Measurements from ENCODE around the gene HEATR1. TPM values are rescaled to one million over a fixed set of nuclear protein-coding genes. Genes with fewer than 3 reads are reported as not detected.
A peak's percentile ranks its signal among the peaks of the same experiment; 100 is the strongest.

Gene HEATR1
- total RNA-seq, 2 donors from 2014 or later: 51.8 to 65.4 TPM

DNA sequence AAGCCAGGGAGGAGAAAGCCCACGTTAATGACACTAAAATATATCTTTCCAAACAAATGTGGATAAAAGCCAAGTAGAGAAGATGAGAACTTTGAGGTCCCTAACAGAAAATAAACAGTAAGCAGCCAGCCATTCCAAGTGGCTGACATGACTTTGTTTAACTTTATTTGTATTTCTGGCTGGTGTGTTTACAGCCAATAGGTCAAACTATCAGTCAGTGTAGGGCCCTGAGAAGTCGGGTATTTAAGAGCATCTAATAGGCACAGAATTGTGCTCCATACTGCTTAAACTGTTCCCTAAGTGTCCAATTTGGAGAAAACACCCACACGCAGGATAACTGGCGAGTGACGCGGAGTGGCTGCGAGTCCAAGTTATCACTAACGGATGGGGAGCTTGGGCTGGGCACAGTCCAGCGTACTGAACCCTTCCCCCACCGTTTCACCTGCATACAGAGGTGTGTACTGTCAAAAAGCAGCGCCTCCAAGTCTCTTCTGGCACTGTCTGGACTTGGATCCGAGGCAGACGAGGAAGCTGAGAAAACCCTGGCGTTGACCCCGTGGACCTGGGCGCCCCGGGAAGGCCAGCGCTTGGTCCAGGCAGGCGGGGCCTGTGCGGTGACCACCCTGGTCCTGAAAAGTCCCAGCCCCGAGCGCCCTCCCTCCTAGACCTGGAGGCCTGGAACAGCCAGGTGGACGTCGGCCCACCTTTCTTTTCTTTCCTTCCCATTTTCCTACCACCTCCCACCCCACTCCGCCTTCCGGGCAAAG is 81.2 kb downstream of the HEATR1 start:
- H3K4me1 ChIP-seq (ENCODE audit: control insufficient read depth, insufficient read depth, low read length): no peaks in the 10 kb centered on the region
- peak; percentile 73 for DNase-seq
- no peak overlapping the region for H3K27ac Mint-ChIP-seq
- peaks cover 18% of the 10 kb centered on the region for H3K27me3 ChIP-seq (ENCODE audit: control insufficient read depth, insufficient read depth, low read length, poor library complexity, severe bottlenecking)
- no peaks in the 10 kb centered on the region for H3K9me3 Mint-ChIP-seq
- H3K36me3 ChIP-seq (ENCODE audit: control insufficient read depth, insufficient read depth, low read length): no peaks in the 10 kb centered on the region
- H3K4me3 Mint-ChIP-seq: peak overlapping the region; percentile 72
- H3K9me3 ChIP-seq (ENCODE audit: control insufficient read depth, low read length): no peaks in the 10 kb centered on the region
- TF ChIP-seq CTCF (conservative IDR thresholded peaks at IDR 0.05): no peak
- H3K9ac ChIP-seq (ENCODE audit: extremely low read depth, low read length, poor library complexity, severe bottlenecking): no peak overlapping the region
- H3K36me3 Mint-ChIP-seq (ENCODE audit: low read depth): peaks cover 1% of the 10 kb centered on the region
- H3K27me3 Mint-ChIP-seq (ENCODE audit: insufficient read depth): peaks cover 11% of the 10 kb centered on the region
- WGBS, 2 experiments (ENCODE audit: insufficient coverage in 1 of 2, insufficient read length in 1 of 2): 85 to 94% methylated on average over 19 to 26 of the region's 26 CpGs
- H3K4me3 ChIP-seq (ENCODE audit: low read length): peak overlapping the region; percentile 80
- H3K4me1 Mint-ChIP-seq: peaks cover 5% of the 10 kb centered on the region
- no peak overlapping the region for H3K27ac ChIP-seq (ENCODE audit: low read depth, low read length)

- Histone ChIP-seq H3K4me3 (ENCODE audit: low read length) (no peak overlapping the region), H3K4me1 (ENCODE audit: control insufficient read depth, insufficient read depth, low read length) (no peaks in the 10 kb centered on the region), H3K9me3 (ENCODE audit: control insufficient read depth, low read length) (no peaks in the 10 kb centered on the region), H3K9ac (ENCODE audit: extremely low read depth, low read length, poor library complexity, severe bottlenecking) (no peak overlapping the region), H3K27ac (ENCODE audit: low read depth, low read length) (no peak overlapping the region), H3K36me3 (ENCODE audit: control insufficient read depth, insufficient read depth, low read length) (no peaks in the 10 kb centered on the region), H3K27me3 (ENCODE audit: control insufficient read depth, insufficient read depth, low read length, poor library complexity, severe bottlenecking) (peaks cover 18% of the 10 kb centered on the region)
- Mint-ChIP-seq H3K4me1 (peaks cover 9% of the 10 kb centered on the region), H3K27me3 (ENCODE audit: insufficient read depth) (peaks cover 11% of the 10 kb centered on the region), H3K27ac (no peak overlapping the region), H3K36me3 (ENCODE audit: low read depth) (no peaks in the 10 kb centered on the region), H3K4me3 (no peak overlapping the region), H3K9me3 (no peaks in the 10 kb centered on the region)
- DNase-seq: no peak
- no peak for TF ChIP-seq CTCF (conservative IDR thresholded peaks at IDR 0.05)
- 94 to 98% methylated on average over 4 of the region's 4 CpGs for WGBS, 2 experiments (ENCODE audit: insufficient coverage in 1 of 2, insufficient read length in 1 of 2)
Observed at GRCh38 chr1:236520445-236521005, 83.8 kb downstream of the HEATR1 start.

GRCh38 chr1:236518322-236518721 is 86.0 kb downstream of the HEATR1 start:
- 89 to 97% methylated on average over 3 to 5 of the region's 5 CpGs for WGBS, 2 experiments (ENCODE audit: insufficient coverage in 1 of 2, insufficient read length in 1 of 2)
- no peak for DNase-seq
- Histone ChIP-seq H3K9me3 (ENCODE audit: control insufficient read depth, low read length) (no peaks in the 10 kb centered on the region), H3K27me3 (ENCODE audit: control insufficient read depth, insufficient read depth, low read length, poor library complexity, severe bottlenecking) (peaks cover 5% of the 10 kb centered on the region), H3K36me3 (ENCODE audit: control insufficient read depth, insufficient read depth, low read length) (no peaks in the 10 kb centered on the region), H3K4me1 (ENCODE audit: control insufficient read depth, insufficient read depth, low read length) (no peaks in the 10 kb centered on the region), H3K4me3 (ENCODE audit: low read length) (no peak overlapping the region), H3K9ac (ENCODE audit: extremely low read depth, low read length, poor library complexity, severe bottlenecking) (no peak overlapping the region), H3K27ac (ENCODE audit: low read depth, low read length) (no peak overlapping the region)
- Mint-ChIP-seq H3K27ac (no peak overlapping the region), H3K4me1 (peaks cover 4% of the 10 kb centered on the region), H3K36me3 (ENCODE audit: low read depth) (no peaks in the 10 kb centered on the region), H3K27me3 (ENCODE audit: insufficient read depth) (peaks cover 9% of the 10 kb centered on the region), H3K9me3 (no peaks in the 10 kb centered on the region), H3K4me3 (no peak overlapping the region)
- no peak for TF ChIP-seq CTCF (conservative IDR thresholded peaks at IDR 0.05)
